SKM-1 (cell line): Measurements from ENCODE around the gene BARX2.
"Not testable (repeated sequence)": the region's sequence is repeated elsewhere in the genome, so short reads cannot be mapped to it uniquely, and the experiment has no call there.

Source experiments
- DNase-seq: peaks from one replicate; lab custom pipeline; 2025; ENCODE audit not compliant: unreplicated experiment; lab: John Stamatoyannopoulos, UW

The BARX2 gene, protein sequence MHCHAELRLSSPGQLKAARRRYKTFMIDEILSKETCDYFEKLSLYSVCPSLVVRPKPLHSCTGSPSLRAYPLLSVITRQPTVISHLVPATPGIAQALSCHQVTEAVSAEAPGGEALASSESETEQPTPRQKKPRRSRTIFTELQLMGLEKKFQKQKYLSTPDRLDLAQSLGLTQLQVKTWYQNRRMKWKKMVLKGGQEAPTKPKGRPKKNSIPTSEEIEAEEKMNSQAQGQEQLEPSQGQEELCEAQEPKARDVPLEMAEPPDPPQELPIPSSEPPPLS

DNA sequence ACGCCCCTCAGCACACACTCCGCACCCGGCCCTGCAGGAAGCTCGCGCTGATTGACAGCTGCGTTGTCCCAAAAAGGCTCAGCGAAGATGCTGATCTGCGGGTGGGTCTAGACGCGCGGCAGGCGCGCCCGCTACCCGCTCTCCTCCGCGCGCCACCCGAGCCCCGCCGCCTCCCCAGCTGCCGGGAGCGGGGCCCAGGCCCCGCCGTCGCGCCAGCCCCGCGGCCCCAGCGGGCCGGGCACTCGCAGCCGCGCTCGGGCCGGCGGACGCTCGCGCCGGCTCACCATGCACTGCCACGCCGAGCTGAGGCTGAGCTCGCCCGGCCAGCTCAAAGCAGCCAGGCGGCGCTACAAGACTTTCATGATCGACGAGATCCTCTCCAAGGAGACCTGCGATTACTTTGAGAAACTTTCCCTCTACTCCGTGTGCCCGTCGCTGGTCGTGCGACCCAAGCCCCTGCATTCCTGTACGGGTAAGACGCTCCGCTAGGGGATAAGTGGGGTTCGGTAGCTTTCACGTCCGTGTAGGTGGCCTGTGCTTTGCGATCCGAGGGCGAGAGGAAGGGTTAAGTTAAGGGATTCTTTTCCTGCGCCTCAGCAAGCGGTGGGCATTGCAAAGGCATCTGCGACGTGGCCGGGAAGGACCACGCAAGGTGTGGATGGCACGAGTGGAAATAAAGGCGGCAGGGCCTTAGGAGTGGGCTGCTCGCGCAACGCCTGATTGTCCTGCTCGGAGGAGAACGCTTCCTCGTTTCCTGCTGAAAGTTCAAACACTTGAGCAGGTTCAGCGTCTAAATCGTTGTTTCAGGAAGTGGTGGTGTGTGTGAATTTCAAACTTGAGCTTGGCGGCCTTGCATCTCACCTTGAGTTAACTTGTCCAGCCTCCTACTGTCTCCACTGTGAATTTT is at the start of gene BARX2:
Gene BARX2, plus strand, starts transcription at position 98 of the 907 bp plus-strand sequence. Its CDS starts 188 bp downstream, at position 286.
- no peak for DNase-seq

GRCh38 chr11:129326921-129327320 is 48.7 kb upstream of the BARX2 start:
- no peak for DNase-seq

DNA sequence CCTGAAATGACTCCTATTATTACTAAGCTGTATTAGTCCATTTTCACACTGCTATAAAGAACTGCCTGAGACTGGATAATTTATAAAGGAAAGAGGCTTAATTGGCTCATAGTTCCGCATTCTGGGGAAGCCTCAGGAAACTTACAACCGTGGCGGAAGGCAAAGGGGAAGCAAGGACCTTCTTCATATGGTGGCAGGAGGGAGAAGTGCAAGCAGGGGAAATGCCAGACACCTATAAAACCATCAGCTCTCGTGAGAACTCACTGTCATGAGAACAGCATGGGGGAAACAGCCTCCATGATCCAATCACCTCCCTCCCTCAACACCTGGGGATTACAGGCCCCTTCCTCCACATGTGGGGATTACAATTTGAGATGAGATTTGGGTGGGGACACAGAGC is 47.9 kb upstream of the BARX2 start:
- peak; percentile 8 for DNase-seq

DNA sequence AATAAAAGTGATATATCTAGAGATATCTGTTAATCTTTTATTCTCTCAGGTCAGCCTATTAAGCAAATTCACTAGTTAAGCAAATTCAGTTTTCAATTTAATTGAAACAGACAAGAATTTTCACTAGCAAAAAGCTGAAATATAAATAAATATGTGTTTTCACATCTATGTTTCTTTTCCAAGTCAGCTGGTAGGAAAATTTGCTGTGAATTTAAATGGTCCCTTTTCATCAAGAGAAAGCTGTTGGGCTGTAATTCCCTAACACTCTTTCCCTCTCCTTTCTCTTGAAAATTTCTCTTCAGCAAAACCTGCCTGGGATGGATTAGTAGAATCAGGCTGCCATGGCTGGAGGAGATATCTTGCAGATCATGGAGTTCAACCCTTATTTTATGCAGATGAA is 46.9 kb upstream of the BARX2 start:
- DNase-seq, result no peak

- no peak for DNase-seq
These were observed 44.4 kb upstream of the BARX2 start for GRCh38 chr11:129331217-129331616.

DNA sequence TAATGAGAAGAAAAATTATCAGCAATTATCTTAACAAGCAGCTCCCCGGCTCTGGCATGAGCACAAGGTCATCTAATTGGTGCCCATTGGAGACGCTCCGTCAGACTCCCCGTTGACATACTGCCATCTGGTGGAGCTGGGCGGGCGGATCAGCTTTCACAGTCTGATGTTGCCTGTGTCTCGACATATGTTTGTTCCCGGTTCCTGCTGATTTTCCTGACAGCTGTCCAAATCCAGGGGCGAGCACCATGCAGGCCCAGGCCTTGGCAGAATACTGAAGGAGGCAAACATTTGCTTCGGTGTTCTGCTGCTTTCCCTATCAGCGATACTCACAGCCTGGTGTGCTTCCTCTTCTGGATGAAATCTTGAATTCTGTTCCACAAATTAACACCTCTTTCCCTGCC is 43.8 kb upstream of the BARX2 start:
- peak; percentile 37 for DNase-seq

DNA sequence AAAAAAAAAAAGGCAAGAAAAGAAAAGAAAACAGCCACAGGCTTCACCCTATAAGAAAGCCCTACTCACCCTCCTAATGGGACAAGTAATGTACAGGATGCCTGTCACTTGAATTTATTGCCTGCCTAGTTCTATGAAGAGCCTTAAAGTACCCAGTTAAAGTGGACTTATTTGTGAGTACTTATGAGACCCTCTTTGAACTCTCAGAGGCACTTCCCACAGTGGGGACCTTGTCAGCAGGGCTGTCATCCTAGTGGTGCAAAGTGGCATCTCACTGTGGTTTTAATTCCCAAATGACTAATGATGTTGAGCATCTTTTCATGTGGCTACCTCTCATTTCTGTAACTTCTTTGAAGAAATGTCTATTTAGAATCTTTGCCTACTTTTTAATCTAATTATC is 41.8 kb upstream of the BARX2 start:
- no peak for DNase-seq

- DNase-seq, result not testable (repeated sequence)
These were observed 31.2 kb upstream of the BARX2 start for GRCh38 chr11:129344301-129344940.

GRCh38 chr11:129346916-129347315 is 28.7 kb upstream of the BARX2 start:
- DNase-seq, result no peak

- DNase-seq, result no peak
These were observed 26.8 kb upstream of the BARX2 start for GRCh38 chr11:129348813-129349212.

DNA sequence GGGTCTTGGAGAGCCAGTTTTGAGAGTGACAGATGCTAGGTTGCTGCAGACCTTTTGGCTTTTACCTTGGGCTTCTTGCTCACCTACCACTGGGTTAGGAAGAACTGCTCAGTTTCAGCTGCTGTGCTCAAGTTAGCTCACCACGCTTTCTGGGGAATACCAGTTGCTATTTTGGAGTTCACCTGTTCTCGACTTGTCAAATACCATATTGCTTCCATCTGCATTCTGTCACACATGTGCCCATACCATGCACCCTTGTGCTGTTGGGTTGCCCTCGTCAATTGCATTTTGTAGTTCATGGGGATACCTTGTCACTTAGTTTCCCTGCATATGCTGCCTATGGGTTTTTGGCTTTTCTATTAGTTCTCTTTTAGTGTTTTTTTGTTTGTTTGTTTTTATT is 23.0 kb upstream of the BARX2 start:
- no peak for DNase-seq

DNA sequence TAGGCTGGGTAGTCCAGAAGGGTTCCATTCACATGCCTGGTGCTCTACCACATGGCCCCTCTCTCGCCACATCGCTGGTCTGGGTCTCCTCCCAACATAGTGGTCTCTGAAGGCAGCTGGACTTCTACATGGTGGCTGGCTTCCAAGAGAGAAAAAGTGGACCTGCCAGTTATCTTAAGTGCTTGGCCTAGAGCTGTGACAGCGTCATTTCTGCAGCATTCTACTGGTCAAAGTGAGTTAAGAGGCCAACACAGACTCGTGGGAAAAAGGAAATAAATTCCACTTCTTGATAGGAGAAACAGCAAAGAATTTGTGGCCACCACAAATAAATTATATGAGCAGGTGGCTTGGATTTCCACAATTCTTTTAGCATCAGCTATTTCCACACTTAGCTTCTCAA is 21.0 kb upstream of the BARX2 start:
- DNase-seq, result no peak

- no peak for DNase-seq
These were observed 15.9 kb upstream of the BARX2 start for GRCh38 chr11:129359748-129360147.

- peak; percentile 55 for DNase-seq
These were observed 11.4 kb upstream of the BARX2 start for GRCh38 chr11:129364143-129364654.

DNA sequence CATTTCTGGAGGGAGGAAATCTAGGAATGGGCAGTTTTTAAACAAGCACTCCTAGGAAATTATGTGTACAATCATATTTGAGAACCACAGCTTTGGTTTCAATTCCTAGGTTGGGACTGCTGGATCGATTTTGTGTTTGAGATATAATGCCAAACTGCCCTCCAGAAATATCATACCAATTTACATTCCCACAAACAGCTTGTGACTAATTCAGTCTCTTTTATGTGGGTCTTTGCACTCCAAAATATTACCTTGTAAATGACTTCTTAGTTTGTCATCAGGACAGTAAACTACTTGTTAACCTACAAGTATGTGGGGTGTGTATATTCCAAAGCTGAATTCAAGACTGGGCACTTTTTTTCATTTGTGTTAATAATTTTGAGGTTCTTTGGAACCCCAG is 9.8 kb upstream of the BARX2 start:
- no peak for DNase-seq

- no peak for DNase-seq
These were observed 8.7 kb upstream of the BARX2 start for GRCh38 chr11:129366737-129367597.

DNA sequence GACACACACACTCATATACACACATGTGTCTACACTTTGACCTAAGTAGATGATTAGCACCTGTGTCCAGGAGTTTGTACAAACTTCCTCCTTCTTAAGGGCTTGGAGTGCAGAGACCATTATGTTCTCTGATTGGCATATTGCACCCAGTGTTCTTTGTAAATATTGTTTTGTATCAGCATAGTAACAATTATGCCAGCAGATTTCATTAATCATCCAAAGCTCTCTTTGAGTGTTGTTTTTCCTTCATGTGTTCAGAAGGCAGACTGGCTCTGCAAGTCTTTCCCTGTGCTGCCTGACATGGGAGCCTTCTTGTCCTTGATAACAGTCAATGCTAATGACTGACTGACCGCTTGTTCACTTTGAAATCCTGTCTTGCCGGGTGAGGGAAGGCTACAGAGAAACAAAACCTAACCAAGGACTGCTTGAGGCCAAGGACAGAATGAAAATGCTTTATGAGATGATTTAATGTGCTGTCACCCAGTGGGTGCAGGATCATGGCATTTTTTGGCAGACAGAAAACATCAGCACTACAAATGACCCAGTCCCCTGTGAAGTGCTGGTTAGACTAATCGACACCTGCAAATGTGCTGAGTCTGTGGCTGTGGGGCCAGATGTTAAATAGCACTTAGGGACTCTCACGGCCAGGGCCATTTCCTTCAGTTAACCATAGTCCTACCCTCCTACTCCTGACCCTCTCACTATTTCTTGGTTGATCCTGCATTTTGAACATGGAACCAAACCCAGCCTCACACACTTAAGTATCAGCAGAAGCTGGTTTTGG is 6.6 kb upstream of the BARX2 start:
- DNase-seq, result no peak

- DNase-seq, result no peak
These were observed 4.9 kb upstream of the BARX2 start for GRCh38 chr11:129370715-129371114.

- DNase-seq, result no peak
These were observed 2.8 kb upstream of the BARX2 start for GRCh38 chr11:129372609-129373488.
